Hepatocyte (in vitro differentiated cells): ENCODE data around the gene KRTAP16-1. TPM values are rescaled to one million over a fixed set of nuclear protein-coding genes. Genes with fewer than 3 reads are reported as not detected.

Experiments
- DNase-seq: peaks from one replicate; pipeline ENCODE4 v3.0.0-alpha.2; 2016; ENCODE audit warnings: low spot score
- H2AFZ ChIP-seq: fragments of 200-600 bp; sonication (generic); 2 replicates; pipeline ENCODE4 v1.6.0; 2016; ENCODE audit warnings: antibody characterized with exemption, mild to moderate bottlenecking
- H3K27ac ChIP-seq: fragments of 200-600 bp; sonication (generic); 2 replicates; pipeline ENCODE4 v1.5.1; 2016; ENCODE audit warnings: mild to moderate bottlenecking
- H3K27me3 ChIP-seq: fragments of 200-600 bp; sonication (generic); 2 replicates; pipeline ENCODE4 v1.6.1; 2016
- H3K36me3 ChIP-seq: fragments of 200-600 bp; sonication (generic); replicated peaks from 2 replicates; pipeline ENCODE4 v1.5.1; 2016; ENCODE audit warnings: low read depth; ENCODE audit not compliant: insufficient read depth
- H3K4me1 ChIP-seq: fragments of 200-600 bp; sonication (generic); 2 replicates; pipeline ENCODE4 v1.5.1; 2016; ENCODE audit warnings: mild to moderate bottlenecking, moderate library complexity; ENCODE audit not compliant: insufficient read depth
- H3K4me2 ChIP-seq: fragments of 200-600 bp; sonication (generic); 2 replicates; pipeline ENCODE4 v1.6.0; 2016
- H3K4me3 ChIP-seq: fragments of 200-600 bp; sonication (generic); 2 replicates; pipeline ENCODE4 v1.5.1; 2016; ENCODE audit warnings: mild to moderate bottlenecking
- H3K79me2 ChIP-seq: fragments of 200-600 bp; sonication (generic); 2 replicates; pipeline ENCODE4 v1.6.0; 2017; ENCODE audit warnings: mild to moderate bottlenecking
- H3K9me2 ChIP-seq: fragments of 200-600 bp; sonication (generic); replicated peaks from 2 replicates; pipeline ENCODE4 v1.6.0; 2017; ENCODE audit warnings: mild to moderate bottlenecking; ENCODE audit not compliant: insufficient read depth
- H3K9me3 ChIP-seq: fragments of 200-600 bp; sonication (generic); 2 replicates; pipeline ENCODE4 v1.5.1; 2016; ENCODE audit warnings: low read depth, mild to moderate bottlenecking
- H4K20me1 ChIP-seq: fragments of 200-600 bp; sonication (generic); 2 replicates; pipeline ENCODE4 v1.6.0; 2016; ENCODE audit warnings: mild to moderate bottlenecking; ENCODE audit not compliant: insufficient read depth, poor library complexity, severe bottlenecking
- EZH2 ChIP-seq: fragments of 200-600 bp; sonication (generic); IDR thresholded peaks from 2 replicates; pipeline ENCODE4 v1.6.1; 2016; ENCODE audit warnings: antibody characterized with exemption, mild to moderate bottlenecking, borderline replicate concordance
- EZH2phosphoT487 ChIP-seq: fragments of 200-600 bp; sonication (generic); IDR thresholded peaks from one replicate; pipeline ENCODE4 v1.6.1; 2018; ENCODE audit warnings: antibody characterized with exemption, mild to moderate bottlenecking, low read depth, moderate library complexity; ENCODE audit not compliant: unreplicated experiment, severe bottlenecking
- WGBS: methylation state at CpG from one replicate; pipeline ENCODE4 v1.1.6; 2016; ENCODE audit warnings: low lambda C conversion rate; ENCODE audit errors: missing lambda C conversion rate; 5-methylcytosine and 5-hydroxymethylcytosine counted together
- polyA plus RNA-seq: library from polyadenylated mRNA; unstranded; fragments of >200 nt; fragmentation: Nextera tagmentation; extraction: Ambion mirVana; gene quantifications from 2 replicates; pipeline ENCODE4 v1.2.1, GENCODE V29; 2016
- total RNA-seq: library from RNA; depleted of rRNA; stranded (reverse); fragments of >200 nt; gene quantifications from 2 replicates; pipeline ENCODE4 v1.2.3, GENCODE V29; 2014
- TF ChIP-seq, protein P1 (sequence below): fragments of 200-600 bp; sonication (generic); IDR thresholded peaks from 2 replicates; pipeline ENCODE4 v1.5.1; 2016; ENCODE audit warnings: antibody characterized with exemption, mild to moderate bottlenecking; ENCODE audit not compliant: poor library complexity

Gene KRTAP16-1
- total and polyA plus RNA-seq, 2 experiments from 2014 or later: not detected

GRCh38 chr17:41287050-41287449 is 22.1 kb downstream of the KRTAP16-1 start:
- no peak overlapping the region for H3K27ac ChIP-seq
- peak; percentile 4 for DNase-seq
- H3K4me1 ChIP-seq: no peaks in the 10 kb centered on the region
- H4K20me1 ChIP-seq: no peaks in the 10 kb centered on the region
- H3K79me2 ChIP-seq: no peaks in the 10 kb centered on the region
- H3K9me3 ChIP-seq: no peaks in the 10 kb centered on the region
- H3K4me3 ChIP-seq: no peak overlapping the region
- no peak overlapping the region for H3K4me2 ChIP-seq
- H3K9me2 ChIP-seq: no peaks in the 10 kb centered on the region
- H3K27me3 ChIP-seq: no peaks in the 10 kb centered on the region
- H3K36me3 ChIP-seq: no peaks in the 10 kb centered on the region
- 84% methylated on average over 3 of the region's 3 CpGs for WGBS
- H2AFZ ChIP-seq: no peak overlapping the region
- TF ChIP-seq, protein P1, sequence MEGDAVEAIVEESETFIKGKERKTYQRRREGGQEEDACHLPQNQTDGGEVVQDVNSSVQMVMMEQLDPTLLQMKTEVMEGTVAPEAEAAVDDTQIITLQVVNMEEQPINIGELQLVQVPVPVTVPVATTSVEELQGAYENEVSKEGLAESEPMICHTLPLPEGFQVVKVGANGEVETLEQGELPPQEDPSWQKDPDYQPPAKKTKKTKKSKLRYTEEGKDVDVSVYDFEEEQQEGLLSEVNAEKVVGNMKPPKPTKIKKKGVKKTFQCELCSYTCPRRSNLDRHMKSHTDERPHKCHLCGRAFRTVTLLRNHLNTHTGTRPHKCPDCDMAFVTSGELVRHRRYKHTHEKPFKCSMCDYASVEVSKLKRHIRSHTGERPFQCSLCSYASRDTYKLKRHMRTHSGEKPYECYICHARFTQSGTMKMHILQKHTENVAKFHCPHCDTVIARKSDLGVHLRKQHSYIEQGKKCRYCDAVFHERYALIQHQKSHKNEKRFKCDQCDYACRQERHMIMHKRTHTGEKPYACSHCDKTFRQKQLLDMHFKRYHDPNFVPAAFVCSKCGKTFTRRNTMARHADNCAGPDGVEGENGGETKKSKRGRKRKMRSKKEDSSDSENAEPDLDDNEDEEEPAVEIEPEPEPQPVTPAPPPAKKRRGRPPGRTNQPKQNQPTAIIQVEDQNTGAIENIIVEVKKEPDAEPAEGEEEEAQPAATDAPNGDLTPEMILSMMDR: no peak
- no peak for TF ChIP-seq EZH2phosphoT487
- TF ChIP-seq EZH2: no peak

DNA sequence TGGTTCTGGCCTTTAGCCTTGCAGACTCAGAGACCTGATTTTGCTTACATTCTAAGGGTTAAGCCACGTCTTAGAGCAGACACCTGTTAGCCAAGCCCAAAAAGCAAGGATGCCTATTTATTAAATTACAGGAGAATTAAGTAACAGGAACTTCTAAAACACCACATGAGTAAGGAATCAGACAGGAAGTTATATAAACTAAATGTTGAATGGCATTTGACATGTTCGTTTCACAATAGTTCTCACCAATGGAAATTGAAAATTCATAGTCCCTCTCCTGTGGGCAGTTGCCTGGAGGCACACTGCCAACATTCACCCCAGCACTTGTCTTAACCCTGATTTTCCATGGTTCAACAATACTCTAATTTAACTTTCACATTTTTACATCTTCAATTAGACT is 24.6 kb downstream of the KRTAP16-1 start:
- no peak for TF ChIP-seq EZH2phosphoT487
- TF ChIP-seq EZH2: no peak
- TF ChIP-seq, protein P1: no peak
- H3K9me3 ChIP-seq: no peaks in the 10 kb centered on the region
- no peaks in the 10 kb centered on the region for H3K27me3 ChIP-seq
- no peaks in the 10 kb centered on the region for H3K4me1 ChIP-seq
- H3K27ac ChIP-seq: no peak overlapping the region
- H3K36me3 ChIP-seq: no peaks in the 10 kb centered on the region
- H4K20me1 ChIP-seq: no peaks in the 10 kb centered on the region
- WGBS: 57% methylated on average over 2 of the region's 2 CpGs
- H3K4me3 ChIP-seq: no peak overlapping the region
- no peaks in the 10 kb centered on the region for H3K9me2 ChIP-seq
- H2AFZ ChIP-seq: no peak overlapping the region
- DNase-seq: peak; percentile 0
- H3K79me2 ChIP-seq: no peaks in the 10 kb centered on the region
- no peak overlapping the region for H3K4me2 ChIP-seq

- peak; percentile 1 for DNase-seq
- Histone ChIP-seq H3K4me3 (no peak overlapping the region), H3K79me2 (no peaks in the 10 kb centered on the region), H3K4me1 (no peaks in the 10 kb centered on the region), H2AFZ (no peak overlapping the region), H3K27ac (no peak overlapping the region), H3K4me2 (no peak overlapping the region), H3K36me3 (no peaks in the 10 kb centered on the region), H3K9me3 (no peaks in the 10 kb centered on the region), H3K9me2 (no peaks in the 10 kb centered on the region), H3K27me3 (no peaks in the 10 kb centered on the region), H4K20me1 (no peaks in the 10 kb centered on the region)
- TF ChIP-seq EZH2phosphoT487: no peak
- TF ChIP-seq, protein P1: no peak
- TF ChIP-seq EZH2: no peak
- WGBS: 36% methylated on average over 3 of the region's 3 CpGs
These were observed 25.1 kb downstream of the KRTAP16-1 start for GRCh38 chr17:41284043-41284442.
